HCT116 (cell line): ENCODE data around the gene SYNGR1.

Experiments used
- POLR2A ChIP-seq: IDR thresholded peaks from 2 replicates; pipeline ENCODE4 v1.7.0; 2011; ENCODE audit warnings: borderline replicate concordance; ENCODE audit not compliant: insufficient read depth, insufficient read length; ENCODE audit errors: extremely low read depth
- POLR2AphosphoS5 ChIP-seq: IDR thresholded peaks from 2 replicates; pipeline ENCODE4 v1.6.1; 2011; ENCODE audit warnings: mild to moderate bottlenecking, low read depth, low read length, moderate library complexity
- TF ChIP-seq, protein P1 (sequence below), 3 experiments: fragments of 200-600 bp in 1 of 3; sonication (generic) in 1 of 3; IDR thresholded peaks in 2 of 3; conservative IDR thresholded peaks in 1 of 3; 2 replicates each; pipeline ENCODE4 v1.5.1; 2012 to 2017; ENCODE audit warnings: low read depth in 2 of 3, low read length in 2 of 3, antibody characterized with exemption in 1 of 3, borderline replicate concordance in 1 of 3, control low read depth in 1 of 3, mild to moderate bottlenecking in 1 of 3, mixed read lengths in 1 of 3, mixed run types in 1 of 3, moderate library complexity in 1 of 3; ENCODE audit not compliant: insufficient read depth in 1 of 3
- TF ChIP-seq, protein P2 (sequence below): IDR thresholded peaks from 2 replicates; pipeline ENCODE4 v1.6.1; 2012

DNA sequence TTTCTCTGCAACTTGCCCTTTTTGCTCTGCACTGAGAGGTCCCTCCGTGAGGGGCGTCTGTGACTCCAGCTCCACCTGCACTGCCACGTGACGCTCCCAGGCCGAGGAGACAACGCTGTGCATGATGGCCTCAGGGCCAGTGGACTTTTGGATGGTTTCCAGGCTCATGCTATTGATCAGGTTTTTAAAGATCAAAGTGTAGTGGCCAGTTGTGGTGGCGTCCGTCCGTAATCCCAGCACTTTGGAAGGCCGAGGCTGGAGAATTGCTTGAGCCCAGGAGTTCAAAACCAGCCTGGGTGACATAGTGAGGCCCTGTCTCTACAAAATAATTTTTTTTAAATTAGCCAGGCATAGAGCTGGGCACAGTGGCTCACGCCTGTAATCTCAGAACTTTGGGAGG, 46.4 kb upstream of the SYNGR1 start:
- TF ChIP-seq POLR2AphosphoS5 (no peak), POLR2A (no peak)
- TF ChIP-seq, protein P1, sequence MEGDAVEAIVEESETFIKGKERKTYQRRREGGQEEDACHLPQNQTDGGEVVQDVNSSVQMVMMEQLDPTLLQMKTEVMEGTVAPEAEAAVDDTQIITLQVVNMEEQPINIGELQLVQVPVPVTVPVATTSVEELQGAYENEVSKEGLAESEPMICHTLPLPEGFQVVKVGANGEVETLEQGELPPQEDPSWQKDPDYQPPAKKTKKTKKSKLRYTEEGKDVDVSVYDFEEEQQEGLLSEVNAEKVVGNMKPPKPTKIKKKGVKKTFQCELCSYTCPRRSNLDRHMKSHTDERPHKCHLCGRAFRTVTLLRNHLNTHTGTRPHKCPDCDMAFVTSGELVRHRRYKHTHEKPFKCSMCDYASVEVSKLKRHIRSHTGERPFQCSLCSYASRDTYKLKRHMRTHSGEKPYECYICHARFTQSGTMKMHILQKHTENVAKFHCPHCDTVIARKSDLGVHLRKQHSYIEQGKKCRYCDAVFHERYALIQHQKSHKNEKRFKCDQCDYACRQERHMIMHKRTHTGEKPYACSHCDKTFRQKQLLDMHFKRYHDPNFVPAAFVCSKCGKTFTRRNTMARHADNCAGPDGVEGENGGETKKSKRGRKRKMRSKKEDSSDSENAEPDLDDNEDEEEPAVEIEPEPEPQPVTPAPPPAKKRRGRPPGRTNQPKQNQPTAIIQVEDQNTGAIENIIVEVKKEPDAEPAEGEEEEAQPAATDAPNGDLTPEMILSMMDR (IDR thresholded peaks at IDR 0.05 in 2 of 3, conservative IDR thresholded peaks at IDR 0.05 in 1 of 3; ENCODE audit: borderline replicate concordance in 1 of 3, insufficient read depth in 1 of 3, low read depth in 2 of 3, low read length in 2 of 3): no peak
- TF ChIP-seq, protein P2, sequence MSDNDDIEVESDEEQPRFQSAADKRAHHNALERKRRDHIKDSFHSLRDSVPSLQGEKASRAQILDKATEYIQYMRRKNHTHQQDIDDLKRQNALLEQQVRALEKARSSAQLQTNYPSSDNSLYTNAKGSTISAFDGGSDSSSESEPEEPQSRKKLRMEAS: no peak
